HG02588 (cell line): ENCODE results near the gene CLEC18B.
"Not testable (repeated sequence)": the region's sequence is repeated elsewhere in the genome, so short reads cannot be mapped to it uniquely, and the experiment has no call there.

Source experiments
- ATAC-seq: cut with Tn5 transposase; IDR thresholded peaks from one replicate; pipeline ENCODE4 v1.9.1; 2021; ENCODE audit warnings: mild to moderate bottlenecking, moderate library complexity; ENCODE audit not compliant: unreplicated experiment

CLEC18B gene

DNA sequence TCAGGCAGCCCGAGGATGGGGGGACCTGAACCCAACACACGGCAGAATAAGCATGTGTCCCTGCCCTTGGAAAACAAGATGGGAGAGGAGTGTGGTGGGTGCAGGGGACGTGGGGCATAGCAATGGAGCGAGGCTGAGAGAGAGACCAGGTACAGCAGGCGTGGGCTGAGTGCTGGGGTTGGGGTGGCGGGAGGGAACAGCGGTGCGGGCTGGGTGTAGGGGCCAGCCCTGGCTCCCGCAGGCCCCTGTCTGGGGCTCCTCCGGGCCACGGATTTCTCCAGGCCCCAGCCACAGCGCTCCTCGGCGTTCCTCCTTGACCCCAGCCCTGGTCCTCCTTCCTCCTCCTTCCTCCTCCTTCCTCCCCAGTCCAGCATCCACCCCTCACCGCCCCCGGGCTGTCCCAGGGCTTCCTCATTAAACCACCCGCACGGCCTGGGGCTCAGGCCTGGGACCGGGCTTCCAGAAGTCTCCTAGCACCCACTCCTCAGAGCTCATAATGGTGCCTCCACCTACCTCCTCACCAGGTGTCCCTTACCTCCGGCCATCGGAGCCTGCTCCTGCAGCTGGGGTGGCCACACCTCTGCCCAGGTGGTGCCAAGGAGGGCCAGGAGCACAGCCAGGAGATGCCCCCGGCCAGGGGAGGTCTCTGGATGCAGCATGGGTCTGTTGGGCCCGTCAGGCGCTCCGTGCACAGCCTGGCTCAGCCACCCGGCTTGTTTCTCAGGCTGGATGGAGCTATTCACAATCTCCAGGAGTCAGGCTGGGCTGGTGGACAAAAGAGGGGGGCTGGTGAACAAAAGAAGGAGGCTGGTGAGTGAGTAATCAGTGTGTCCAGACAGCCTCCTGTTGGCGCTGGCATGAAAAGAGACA, at the start of gene CLEC18B:
CLEC18B (minus strand) TSS at position 867 of the 870 bp plus-strand sequence; CDS start at position 659, 208 bp downstream.
- not testable (repeated sequence) for ATAC-seq

- ATAC-seq = no peak
Observed at GRCh38 chr16:74469946-74470478, 48.7 kb upstream of the CLEC18B start.

GRCh38 chr16:74468807-74469525, 47.7 kb upstream of the CLEC18B start:
- ATAC-seq = no peak

GRCh38 chr16:74466872-74467271, 45.6 kb upstream of the CLEC18B start:
- ATAC-seq = no peak

- no peak for ATAC-seq
Observed at GRCh38 chr16:74465851-74466685, 44.8 kb upstream of the CLEC18B start.

GRCh38 chr16:74465281-74465680, 44.0 kb upstream of the CLEC18B start:
- no peak for ATAC-seq

DNA sequence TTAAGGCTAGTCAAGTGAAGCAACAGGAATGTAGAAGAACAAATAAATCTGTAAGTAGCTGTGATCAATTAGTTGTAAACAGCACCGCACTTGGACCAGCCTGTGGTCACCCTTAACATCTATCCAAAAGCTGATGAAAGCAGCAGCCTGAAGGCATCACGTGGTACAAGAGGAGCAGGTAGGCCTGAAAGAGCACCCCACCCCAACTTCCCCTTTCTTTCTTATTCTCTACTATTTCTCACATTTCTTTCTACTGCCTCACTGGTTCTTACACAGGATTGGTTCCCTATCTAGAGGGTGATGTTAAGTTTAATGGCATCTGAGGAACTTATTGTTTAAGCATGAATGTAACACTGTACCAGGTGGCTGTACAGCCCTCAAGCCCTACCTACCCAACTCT, 42.6 kb upstream of the CLEC18B start:
- no peak for ATAC-seq

- ATAC-seq = no peak
Observed at GRCh38 chr16:74462361-74462760, 41.1 kb upstream of the CLEC18B start.

DNA sequence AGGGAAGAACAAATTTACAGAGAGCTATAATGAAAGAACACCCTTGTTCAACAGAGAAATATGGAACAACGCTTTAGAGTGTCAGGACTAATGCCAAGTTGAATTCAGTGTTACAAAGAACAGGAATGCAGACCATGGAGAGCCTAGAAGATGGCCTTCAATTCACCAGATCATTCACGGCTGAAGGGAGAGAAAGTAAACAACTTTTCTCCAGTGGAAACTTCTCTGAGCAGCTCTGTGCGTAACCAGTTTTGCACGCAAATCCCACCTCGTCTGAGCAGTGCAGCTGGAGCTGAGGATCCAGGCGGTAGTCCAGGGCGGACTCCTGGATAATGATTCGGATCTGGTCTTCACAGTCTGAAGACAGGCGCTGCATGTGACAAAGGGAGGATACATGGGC, 40.5 kb upstream of the CLEC18B start:
- no peak for ATAC-seq

GRCh38 chr16:74460542-74460941, 39.3 kb upstream of the CLEC18B start:
- ATAC-seq = no peak

DNA sequence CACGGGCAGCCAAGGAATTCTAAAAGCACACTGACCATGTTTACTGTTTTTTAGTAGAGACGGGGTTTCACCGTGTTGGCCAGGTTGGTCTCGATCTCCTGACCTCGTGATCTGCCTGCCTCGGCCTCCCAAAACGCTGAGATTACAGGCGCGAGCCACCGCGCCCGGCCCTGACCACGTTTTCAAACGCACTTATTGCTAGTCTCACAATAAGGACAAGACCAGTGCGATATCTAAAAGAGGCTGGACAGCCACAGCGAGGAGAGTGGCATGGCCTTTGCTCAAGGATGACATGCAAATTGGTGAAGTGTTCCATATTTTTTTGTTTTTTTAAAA, 35.0 kb upstream of the CLEC18B start:
- no peak for ATAC-seq

DNA sequence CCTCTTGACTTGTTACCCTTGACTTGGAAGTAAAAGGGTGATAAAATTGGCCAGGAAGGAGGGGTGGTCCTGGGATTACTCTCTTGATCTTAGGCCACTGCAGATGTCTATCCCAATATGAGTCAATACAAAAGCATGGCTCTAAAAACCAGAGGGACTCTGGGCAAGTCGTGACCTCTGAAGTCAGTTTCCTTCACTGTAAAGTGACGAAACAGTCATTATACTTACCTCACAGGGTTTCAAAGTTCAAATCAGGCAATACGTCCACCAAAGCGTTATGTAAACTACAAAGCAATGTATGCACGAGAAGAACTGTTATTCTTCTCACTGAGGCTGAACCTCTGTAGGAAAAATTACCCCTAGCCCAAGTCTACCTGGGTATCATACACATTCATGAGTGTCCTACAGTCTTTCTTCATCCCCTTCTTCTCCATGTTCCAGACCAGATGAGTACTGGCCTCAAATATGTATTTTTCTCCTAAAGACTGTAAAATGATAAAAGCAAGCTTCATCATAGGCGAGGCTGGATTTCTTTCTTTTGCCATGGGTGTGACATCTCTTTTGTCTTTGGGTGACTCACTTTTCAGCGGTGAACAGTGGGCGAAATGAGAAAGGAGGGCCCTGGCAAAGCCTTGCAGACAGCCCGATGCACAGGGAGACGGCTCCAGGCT, 34.5 kb upstream of the CLEC18B start:
- no peak for ATAC-seq

DNA sequence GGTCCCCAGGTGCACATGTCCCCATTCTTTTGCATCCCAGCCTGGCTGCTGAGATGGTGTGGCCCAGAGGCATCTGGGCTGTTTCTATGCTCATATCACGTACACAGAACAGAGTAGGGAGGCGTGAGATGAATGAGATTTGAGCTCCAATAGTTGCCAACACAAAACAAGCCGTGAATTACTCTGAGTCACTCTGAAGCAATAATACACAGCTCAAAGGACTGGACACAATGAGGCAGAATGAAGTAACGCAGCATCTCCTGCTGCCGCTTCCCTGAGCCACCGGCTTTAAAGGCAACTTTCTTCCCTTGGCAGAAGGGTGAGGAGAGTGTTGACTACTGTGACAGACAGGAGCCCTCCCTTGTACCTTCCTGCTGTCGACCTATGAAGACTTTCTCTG, 33.9 kb upstream of the CLEC18B start:
- no peak for ATAC-seq

DNA sequence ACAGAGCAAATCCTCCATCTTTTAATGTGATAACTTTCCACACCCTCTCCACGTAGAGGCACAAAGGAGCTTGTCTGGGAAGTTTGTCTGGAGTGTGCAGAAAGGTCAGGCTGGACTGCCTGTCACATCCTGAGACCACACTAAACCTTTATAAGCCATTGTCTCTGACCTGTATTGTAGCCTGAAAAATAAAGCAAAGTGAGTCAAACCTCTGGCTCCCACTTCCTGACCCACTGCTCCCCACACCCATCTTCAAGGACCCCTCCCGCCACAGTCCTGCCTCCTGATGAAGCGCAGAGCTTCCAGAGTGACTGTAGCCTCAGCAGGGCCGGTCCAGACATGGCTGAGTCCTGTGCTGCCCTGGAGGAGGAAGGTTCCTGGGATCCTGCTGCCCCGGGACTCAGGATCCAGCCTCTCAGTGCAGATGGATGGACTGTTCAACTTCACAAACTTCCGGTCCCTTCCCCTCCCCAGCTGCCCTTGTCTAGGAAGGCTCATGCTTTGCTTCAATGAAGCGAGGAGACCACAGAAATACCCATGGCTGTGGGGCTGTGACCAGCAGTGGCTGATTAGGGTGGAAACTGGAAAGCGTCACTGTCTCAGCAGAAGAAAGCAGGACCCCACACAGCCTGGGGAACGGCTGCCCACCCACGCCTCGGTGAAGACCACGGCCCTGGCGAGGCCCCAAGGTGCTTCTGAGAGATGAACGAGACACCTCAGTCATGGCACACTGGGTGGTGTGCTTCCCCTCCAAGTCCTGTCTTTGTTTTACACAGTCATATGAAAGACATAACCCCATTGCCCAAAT, 30.9 kb upstream of the CLEC18B start:
- peak; percentile 88 for ATAC-seq

DNA sequence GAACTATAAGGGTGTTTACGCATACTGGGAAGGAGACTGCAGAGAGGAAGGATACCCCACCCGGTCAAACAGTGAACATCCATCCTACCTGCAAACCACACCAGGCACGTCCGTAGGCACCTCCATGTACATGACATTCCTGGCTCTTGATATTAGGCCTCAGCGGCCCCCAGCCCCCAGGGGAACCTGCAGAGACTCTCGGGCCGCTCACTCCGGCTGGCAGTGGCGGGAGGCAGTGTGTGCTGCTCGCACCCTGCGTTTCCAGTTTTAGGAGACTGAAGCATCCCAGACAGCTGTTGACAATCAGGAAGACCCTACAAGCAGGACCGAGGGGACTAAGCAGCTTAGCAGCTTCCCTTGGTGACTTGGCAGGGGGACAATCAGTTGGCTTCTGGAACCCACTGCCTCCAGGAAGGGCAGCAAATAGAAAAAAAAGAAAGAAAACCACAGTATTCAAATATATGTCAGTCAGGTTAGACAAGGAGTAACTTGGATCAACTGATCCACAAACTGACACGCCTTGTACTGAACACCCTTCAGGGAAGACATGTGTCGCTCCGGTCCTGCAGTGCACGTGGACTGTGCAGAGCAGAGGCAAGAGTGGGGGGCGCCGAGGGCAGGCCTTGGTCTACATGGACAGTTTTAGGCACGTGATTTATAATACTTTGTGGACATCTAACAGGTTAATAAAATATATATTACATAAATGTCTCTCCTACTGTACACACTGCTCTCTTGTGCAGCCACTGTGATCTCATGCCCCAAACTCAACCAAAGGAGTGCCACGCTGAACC, 29.9 kb upstream of the CLEC18B start:
- no peak for ATAC-seq

DNA sequence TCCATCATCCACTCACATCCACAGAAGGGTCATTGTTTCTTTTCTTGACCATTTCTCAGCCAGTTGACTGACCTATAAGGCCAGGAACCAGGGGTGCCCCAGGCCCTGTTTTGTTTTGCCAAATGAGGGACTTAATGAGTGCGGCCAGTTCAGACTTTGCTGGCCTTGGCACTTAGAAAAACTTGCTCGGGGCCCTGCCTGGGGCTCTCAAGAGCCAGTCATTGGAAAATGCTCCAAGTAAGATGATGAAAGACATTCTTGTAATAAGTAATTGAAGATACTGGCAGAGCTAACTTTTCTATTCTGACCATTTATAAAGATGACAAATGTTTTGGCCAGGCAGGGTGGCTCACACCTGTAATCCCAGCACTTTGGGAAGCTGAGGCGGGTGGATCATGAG, 29.0 kb upstream of the CLEC18B start:
- ATAC-seq = no peak

DNA sequence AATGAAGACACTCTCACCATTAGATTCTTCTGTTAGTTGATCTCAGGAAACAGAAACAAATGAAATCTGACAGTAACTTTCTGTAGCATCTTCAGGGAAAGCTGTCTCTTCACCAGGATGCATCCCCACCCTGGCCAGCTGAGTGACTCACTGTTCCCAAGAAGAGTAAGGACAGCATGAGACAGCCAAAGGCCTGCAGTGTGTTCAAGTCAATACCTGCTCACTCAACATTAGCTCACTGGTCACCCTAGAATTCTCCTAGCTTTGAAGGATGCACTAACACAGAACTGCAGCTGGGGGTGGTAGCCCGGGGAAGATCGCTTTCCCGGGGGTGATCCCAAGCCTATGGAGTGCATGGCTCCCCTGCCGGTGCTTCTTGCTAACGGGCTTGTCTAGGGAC, 28.2 kb upstream of the CLEC18B start:
- no peak for ATAC-seq

DNA sequence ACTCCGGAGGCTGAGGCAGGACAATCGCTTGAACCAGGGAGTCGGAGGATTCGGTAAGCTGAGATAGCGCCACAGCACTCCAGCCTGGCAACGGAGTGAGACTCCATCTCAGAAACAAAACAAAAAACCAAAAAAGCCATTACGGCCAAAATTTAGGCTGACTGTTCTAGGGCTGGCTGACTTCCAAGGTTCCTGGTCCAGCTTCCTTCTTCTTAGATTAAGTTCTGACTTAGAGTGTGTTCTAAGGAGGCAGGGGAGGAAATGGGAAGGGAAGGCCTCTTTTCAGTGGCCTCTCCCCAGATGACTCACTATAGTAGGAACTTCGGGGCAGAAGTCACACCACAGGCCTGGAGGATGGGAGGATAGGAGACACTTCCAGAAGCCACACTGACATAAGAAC, 27.7 kb upstream of the CLEC18B start:
- no peak for ATAC-seq

- ATAC-seq = no peak
Observed at GRCh38 chr16:74447578-74447977, 26.3 kb upstream of the CLEC18B start.
